ENCODE results near the gene SCUBE2. TPM values are rescaled to one million over a fixed set of nuclear protein-coding genes. Genes with fewer than 3 reads are reported as not detected.

SCUBE2 gene
- total and polyA plus RNA-seq, 2 of the 4 experiments (the other 2 are of a cell fraction) = 0.43 to 0.72 TPM

DNA sequence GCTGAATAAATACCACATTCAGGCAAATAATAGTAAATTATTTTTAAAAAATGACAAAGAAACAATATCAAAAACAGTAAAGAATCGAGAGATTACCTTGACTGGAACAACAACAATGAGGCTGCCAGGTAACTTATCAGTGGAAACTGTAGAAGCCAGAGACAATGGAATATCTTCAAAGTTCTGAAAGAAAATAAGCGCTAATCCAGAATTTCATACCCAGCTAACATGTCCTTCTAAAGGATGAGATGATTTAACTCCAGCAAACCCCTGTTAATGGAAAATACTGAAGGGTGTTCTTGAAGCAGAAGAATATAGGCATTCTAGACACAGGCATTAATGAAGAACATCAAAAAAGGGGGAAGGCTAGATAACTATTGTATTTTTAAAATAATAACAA is 20.7 kb upstream of the SCUBE2 start:
- no peaks in the 10 kb centered on the region for H3K27me3 ChIP-seq (ENCODE audit: control insufficient read depth, insufficient read depth, low read length)
- H4K91ac ChIP-seq (ENCODE audit: insufficient read depth, low read depth, low read length) = no peak overlapping the region
- no peak for ATAC-seq (ENCODE audit: low read depth)
- no peak overlapping the region for H3K9ac ChIP-seq (ENCODE audit: low read depth, low read length)
- no TSS peak for BruUV-seq (replicated peaks)
- DNase-seq = no peak
- ChIA-PET POLR2A (ENCODE audit: unreplicated experiment) (no interaction called here), CTCF (no interaction called here)
- H3K56ac ChIP-seq (ENCODE audit: extremely low read depth, insufficient read depth, low read length) = no peak overlapping the region
- no peak overlapping the region for H2AFZ ChIP-seq (replicated peaks; ENCODE audit: low read length, poor library complexity)
- H4K20me1 ChIP-seq (ENCODE audit: insufficient read depth, low read length) = no peaks in the 10 kb centered on the region
- H2BK20ac ChIP-seq (ENCODE audit: low read depth, low read length) = no peak overlapping the region
- dilution Hi-C loops (cut with HindIII; ENCODE audit: low sequenced_read_pairs, unreplicated experiment) = no loop called here
- H3K23ac ChIP-seq (ENCODE audit: low read depth, low read length) = no peak overlapping the region
- no peaks in the 10 kb centered on the region for H3K79me1 ChIP-seq (ENCODE audit: low read depth in 1 of 2, low read length in 2 of 2)
- no peak overlapping the region for H2BK120ac ChIP-seq (ENCODE audit: low read depth, low read length)
- no peaks in the 10 kb centered on the region; the same call in 1 of the 2 replicates for H3K36me3 ChIP-seq (ENCODE audit: control insufficient read depth, insufficient read depth, low read length)
- H3K4ac ChIP-seq (ENCODE audit: low read depth, low read length) = no peak overlapping the region
- no peak overlapping the region for H2BK5ac ChIP-seq (ENCODE audit: low read depth, low read length, poor library complexity, severe bottlenecking)
- peaks cover 3% of the 10 kb centered on the region for H3K4me1 ChIP-seq (ENCODE audit: control insufficient read depth, insufficient read depth, low read length)
- no peak overlapping the region for H4K8ac ChIP-seq (ENCODE audit: low read depth in 2 of 2, low read length in 2 of 2)
- H3K4me2 ChIP-seq (ENCODE audit: low read depth, low read length) = no peak overlapping the region
- H2BK15ac ChIP-seq (ENCODE audit: low read depth, low read length) = no peak overlapping the region
- TF ChIP-seq RFX5 (IDR thresholded peaks at IDR 0.05; ENCODE audit: low read depth, low read length) = no peak
- peaks cover 2% of the 10 kb centered on the region; the same call in 1 of the 2 replicates for H3K9me1 ChIP-seq (ENCODE audit: insufficient read depth, low read length)
- intact Hi-C loops (cut with micrococcal nuclease) = no loop called here
- no peak overlapping the region for H3K27ac ChIP-seq (ENCODE audit: insufficient read depth, low read length)
- no peak overlapping the region for H2AK9ac ChIP-seq (replicated peaks; ENCODE audit: low read depth, low read length, poor library complexity)
- no CpG with 5 or more reads among the region's 2 CpGs for WGBS, 2 experiments (ENCODE audit: extremely low coverage in 2 of 2, insufficient read length in 1 of 2)
- H3K18ac ChIP-seq (ENCODE audit: low read depth, low read length) = no peak overlapping the region
- peaks cover 2% of the 10 kb centered on the region for H3K9me3 ChIP-seq (ENCODE audit: control insufficient read depth, insufficient read depth, low read length)
- in situ Hi-C loops (cut with MboI; ENCODE audit: low sequenced_read_pairs) = loop anchor here (25.0 kb wide), 1 partner anchor 875 kb away; no protein-coding TSS in a partner anchor
- H2AK5ac ChIP-seq (ENCODE audit: low read depth, low read length) = no peak overlapping the region
- no peak overlapping the region for H3K14ac ChIP-seq (replicated peaks; ENCODE audit: low read depth, low read length)
- no peak overlapping the region for H3K4me3 ChIP-seq (ENCODE audit: insufficient read depth, low read depth, low read length)
- H4K5ac ChIP-seq (ENCODE audit: low read depth, low read length) = no peak overlapping the region

Data from IMR-90 (cell line).